K562 (cell line): Measurements from ENCODE around the gene CFHR4. TPM values are rescaled to one million over a fixed set of nuclear protein-coding genes. Genes with fewer than 3 reads are reported as not detected.

ENCODE experiments used
- ATAC-seq: fragments of 200-7000 bp; cut with Tn5 transposase; 3 replicates; pipeline ENCODE4 v1.9.1; 2020; ENCODE audit warnings: moderate library complexity
- BruUV-seq: library from RNA; stranded (reverse); fragments of 400-500 nt; replicated peaks from 2 replicates; lab custom pipeline; 2021; lab: Mats Ljungman, UMichigan
- CTCF ChIA-PET: fragments of 300-600 bp; formaldehyde crosslinking; extraction: SDS; loops from one replicate; lab custom pipeline; 2021; ENCODE audit warnings: low intra/inter-chr PET ratio; lab: Yijun Ruan, JAX
- POLR2A ChIA-PET: fragments of 300-600, 350-650 bp; sonication (Branson Sonifier 250); formaldehyde crosslinking; extraction: SDS; loops from one replicate; lab custom pipeline; 2021; ENCODE audit warnings: antibody characterized with exemption, inconsistent platforms; lab: Yijun Ruan, JAX
- DNase-seq, 4 experiments: peaks; one replicate each; pipeline versions ENCODE4 v3.0.0 to v3.0.0-alpha.2; 2011 to 2018; ENCODE audit warnings: low spot score in 3 of 4, mixed read lengths in 3 of 4; ENCODE audit errors: extremely low read depth in 1 of 4
- FAIRE-seq: peaks from 2 replicates; lab custom pipeline; 2011; peaks lifted over from hg19 to GRCh38; lab: Jason Lieb, UNC
- H2AFZ ChIP-seq: 2 replicates; pipeline ENCODE4 v1.6.0; 2011; ENCODE audit warnings: low read depth, low read length, control low read depth, inconsistent platforms
- H3K27ac ChIP-seq: fragments of 200-600 bp; 3 replicates; pipeline ENCODE4 v1.8.0; 2011; ENCODE audit warnings: low read depth, mild to moderate bottlenecking, control low read depth, inconsistent platforms, low read length, moderate library complexity, mixed read lengths; ENCODE audit errors: extremely low read depth
- H3K27me3 ChIP-seq, 2 experiments: fragments of 300-600 bp in 1 of 2; 2 replicates in 1 of 2; 3 replicates in 1 of 2; pipeline versions ENCODE4 v1.6.0 to v1.8.0; 2011; ENCODE audit warnings: inconsistent platforms in 2 of 2, low read length in 2 of 2, mild to moderate bottlenecking in 1 of 2, mixed read lengths in 1 of 2, moderate library complexity in 1 of 2; ENCODE audit not compliant: control insufficient read depth in 2 of 2, insufficient read depth in 2 of 2
- H3K36me3 ChIP-seq: fragments of 300-600 bp; 3 replicates; pipeline ENCODE4 v1.8.0; 2011; ENCODE audit warnings: mild to moderate bottlenecking, low read length, inconsistent platforms; ENCODE audit not compliant: control insufficient read depth, insufficient read depth
- H3K4me1 ChIP-seq, 2 experiments: fragments of 200-600 bp in 1 of 2; replicated peaks in 1 of 2; 2 replicates in 1 of 2; 3 replicates in 1 of 2; pipeline versions ENCODE4 v1.5.1 to v1.8.0; 2011; ENCODE audit warnings: inconsistent platforms in 2 of 2, low read length in 2 of 2, mild to moderate bottlenecking in 1 of 2, mixed read lengths in 1 of 2, moderate library complexity in 1 of 2; ENCODE audit not compliant: control insufficient read depth in 2 of 2, insufficient read depth in 2 of 2
- H3K4me2 ChIP-seq: 2 replicates; pipeline ENCODE4 v1.6.1; 2011; ENCODE audit warnings: low read length, control low read depth, inconsistent platforms, mixed read lengths; ENCODE audit not compliant: insufficient read depth
- H3K4me3 ChIP-seq: fragments of 200-600 bp; sonication (generic), shearing (Covaris generic); 2 replicates; pipeline ENCODE4 v1.5.1; 2016; ENCODE audit warnings: control low read depth, inconsistent platforms
- H3K79me2 ChIP-seq: fragments of 200-600 bp; 3 replicates; pipeline ENCODE4 v1.8.0; 2011; ENCODE audit warnings: low read length, inconsistent platforms; ENCODE audit not compliant: control insufficient read depth, insufficient read depth
- H3K9ac ChIP-seq, 2 experiments: 2 replicates each; pipeline versions ENCODE4 v1.6.0 to v1.6.1; 2011; ENCODE audit warnings: low read depth in 2 of 2, low read length in 2 of 2, control low read depth in 1 of 2, inconsistent platforms in 1 of 2, mild to moderate bottlenecking in 1 of 2, mixed read lengths in 1 of 2; ENCODE audit not compliant: insufficient read depth in 1 of 2
- H3K9me1 ChIP-seq: one replicate; pipeline ENCODE4 v1.6.0; 2011; ENCODE audit warnings: inconsistent platforms, mild to moderate bottlenecking, low read length, moderate library complexity; ENCODE audit not compliant: control insufficient read depth, insufficient read depth
- H3K9me3 ChIP-seq: replicated peaks from 2 replicates; pipeline ENCODE4 v1.5.1; 2011; ENCODE audit warnings: low read depth, low read length, inconsistent platforms; ENCODE audit not compliant: control insufficient read depth, insufficient read depth
- H4K20me1 ChIP-seq: replicated peaks from 2 replicates; pipeline ENCODE4 v1.6.1; 2011; ENCODE audit warnings: low read length, inconsistent platforms, mixed read lengths; ENCODE audit not compliant: control insufficient read depth, insufficient read depth
- NBN ChIP-seq: fragments of 450-650 bp; IDR thresholded peaks from 2 replicates; pipeline ENCODE4 v1.6.1; 2016; ENCODE audit warnings: low read depth, mild to moderate bottlenecking
- NELFE ChIP-seq: IDR thresholded peaks from 2 replicates; pipeline ENCODE4 v1.6.1; 2011; ENCODE audit warnings: mild to moderate bottlenecking; ENCODE audit not compliant: insufficient read depth, insufficient read length
- OTX1 ChIP-seq: fragments of 450-650 bp; formaldehyde crosslinking; IDR thresholded peaks from 2 replicates; pipeline ENCODE4 v1.4.0; 2022; ENCODE audit warnings: mild to moderate bottlenecking
- RAD51 ChIP-seq: fragments of 450-650 bp; IDR thresholded peaks from 2 replicates; pipeline ENCODE4 v1.7.1; 2016; ENCODE audit warnings: low read depth, mild to moderate bottlenecking, borderline replicate concordance
- RBM15 ChIP-seq: fragments of 200-400 bp; formaldehyde crosslinking; IDR thresholded peaks from 2 replicates; pipeline ENCODE4 v1.6.1; 2018; ENCODE audit warnings: mild to moderate bottlenecking, low read length, moderate library complexity; ENCODE audit not compliant: insufficient read depth
- ZNF212 ChIP-seq: fragments of 450-650 bp; formaldehyde crosslinking; IDR thresholded peaks from 2 replicates; pipeline ENCODE4 v1.4.0; 2020; ENCODE audit warnings: mild to moderate bottlenecking
- ZNF324 ChIP-seq: fragments of 250-450 bp; sonication (Bioruptor Pico); IDR thresholded peaks from 2 replicates; pipeline ENCODE4 v1.4.0; 2020; ENCODE audit warnings: mild to moderate bottlenecking
- ZNF586 ChIP-seq: fragments of 450-650 bp; formaldehyde crosslinking; conservative IDR thresholded peaks from 2 replicates; pipeline ENCODE4 v1.4.0; 2020; ENCODE audit warnings: mild to moderate bottlenecking, moderate library complexity
- ZNF696 ChIP-seq: fragments of 250-450 bp; sonication (Bioruptor Pico); conservative IDR thresholded peaks from 2 replicates; pipeline ENCODE4 v1.4.0; 2020; ENCODE audit warnings: mild to moderate bottlenecking, moderate library complexity
- ZNF75A ChIP-seq: fragments of 450-650 bp; formaldehyde crosslinking; IDR thresholded peaks from 2 replicates; pipeline ENCODE4 v1.4.0; 2020; ENCODE audit warnings: mild to moderate bottlenecking
- ZNF778 ChIP-seq: fragments of 450-650 bp; formaldehyde crosslinking; IDR thresholded peaks from 2 replicates; pipeline ENCODE4 v1.4.0; 2020; ENCODE audit warnings: mild to moderate bottlenecking, moderate library complexity
- WGBS: fragments of 100-300 bp; shearing (Covaris generic); methylation state at CpG from one replicate; pipeline ENCODE4 v1.1.6; 2016; ENCODE audit warnings: low coverage, mixed read lengths; ENCODE audit not compliant: insufficient coverage; ENCODE audit errors: missing lambda C conversion rate; 5-methylcytosine and 5-hydroxymethylcytosine counted together
- in situ Hi-C: fragments of 300-500 bp; cut with MboI; formaldehyde crosslinking; loops from 4 replicates; pipeline ENCODE4 v1.15.0; 2018; ENCODE audit warnings: inconsistent platforms, mixed read lengths
- intact Hi-C: fragments of 100-400 bp; cut with micrococcal nuclease; formaldehyde crosslinking; loops from 2 replicates; pipeline ENCODE4 v1.14.2; 2022
- polyA plus RNA-seq, 8 experiments: library from polyadenylated mRNA; depleted of rRNA in 4 of 8; stranded (reverse) in 5 of 8; unstranded in 3 of 8; fragments of >200 nt; fragmentation: Nextera tagmentation in 2 of 8; fragmentation: Illumina TruSeq in 1 of 8; extraction: Ambion mirVana in 2 of 8; extraction: Trizol in 1 of 8; gene quantifications; 2 replicates each; pipeline versions ENCODE4 v1.2.1 to v1.2.3, GENCODE V29; 2011 to 2014; ENCODE audit warnings: inconsistent platforms in 1 of 8, missing spikeins in 1 of 8
- total RNA-seq, 7 experiments: library from RNA; depleted of rRNA in 6 of 7; stranded (reverse); fragments of >200 nt in 6 of 7; fragmentation: Illumina TruSeq in 2 of 7; extraction: Trizol in 2 of 7; gene quantifications; 2 replicates each; pipeline versions ENCODE4 v1.2.1 to v1.2.3, GENCODE V29; 2011 to 2021; ENCODE audit warnings: low replicate concordance in 1 of 7
- TF ChIP-seq, protein P1 (sequence below): fragments of 450-650 bp; formaldehyde crosslinking; IDR thresholded peaks from 2 replicates; pipeline ENCODE4 v1.4.0; 2020; ENCODE audit warnings: mild to moderate bottlenecking, moderate library complexity

Gene CFHR4
- total and polyA plus RNA-seq, 9 of the 15 experiments (the other 6 are each of a cell fraction or from before 2014, with no cell fraction given) = 0.04 to 0.13 TPM; not detected in 7

GRCh38 chr1:196866974-196867373 lies 20.9 kb upstream of the CFHR4 start:
- no peak for ATAC-seq
- Histone ChIP-seq H3K9me3 (no peaks in the 10 kb centered on the region), H3K4me2 (no peak overlapping the region), H3K4me1 (no peaks in the 10 kb centered on the region), H3K4me3 (no peak overlapping the region), H3K79me2 (no peaks in the 10 kb centered on the region), H3K9me1 (no peaks in the 10 kb centered on the region), H2AFZ (no peak overlapping the region), H3K27me3 (no peaks in the 10 kb centered on the region), H3K27ac (no peak overlapping the region), H3K36me3 (no peaks in the 10 kb centered on the region), H3K9ac (no peak overlapping the region), H4K20me1 (no peaks in the 10 kb centered on the region)
- BruUV-seq = no TSS peak
- TF ChIP-seq NELFE (no peak), ZNF586 (CRISPR knock-in tag) (no peak), ZNF324 (CRISPR knock-in tag) (no peak), ZNF778 (CRISPR knock-in tag) (no peak), RAD51 (no peak), ZNF75A (CRISPR knock-in tag) (no peak), RBM15 (no peak), OTX1 (CRISPR knock-in tag) (no peak), NBN (no peak), ZNF212 (CRISPR knock-in tag) (no peak), ZNF696 (CRISPR knock-in tag) (no peak)
- TF ChIP-seq, protein P1, sequence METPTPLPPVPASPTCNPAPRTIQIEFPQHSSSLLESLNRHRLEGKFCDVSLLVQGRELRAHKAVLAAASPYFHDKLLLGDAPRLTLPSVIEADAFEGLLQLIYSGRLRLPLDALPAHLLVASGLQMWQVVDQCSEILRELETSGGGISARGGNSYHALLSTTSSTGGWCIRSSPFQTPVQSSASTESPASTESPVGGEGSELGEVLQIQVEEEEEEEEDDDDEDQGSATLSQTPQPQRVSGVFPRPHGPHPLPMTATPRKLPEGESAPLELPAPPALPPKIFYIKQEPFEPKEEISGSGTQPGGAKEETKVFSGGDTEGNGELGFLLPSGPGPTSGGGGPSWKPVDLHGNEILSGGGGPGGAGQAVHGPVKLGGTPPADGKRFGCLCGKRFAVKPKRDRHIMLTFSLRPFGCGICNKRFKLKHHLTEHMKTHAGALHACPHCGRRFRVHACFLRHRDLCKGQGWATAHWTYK (CRISPR knock-in tag) = no peak
- POLR2A ChIA-PET = no interaction called here
- in situ Hi-C loops (no loop called here), intact Hi-C loops (no loop called here)
- DNase-seq = no peak
- CTCF ChIA-PET = no interaction called here
- WGBS = 18% methylated on average over 1 of the region's 1 CpG
- FAIRE-seq = no peak
